Breast epithelium (tissue), 4 donors: Measurements from ENCODE around the gene MALAT1. TPM values are rescaled to one million over a fixed set of nuclear protein-coding genes. Genes with fewer than 3 reads are reported as not detected.

Experiments used
- DNase-seq, 2 donors: peaks; one replicate each; pipeline ENCODE4 v3.0.0-alpha.2; 2019; ENCODE audit warnings: low spot score in 2 of 2
- H3K27ac ChIP-seq, 2 donors: fragments of 200-600 bp; sonication (generic) in 1 of 2; one replicate each; pipeline ENCODE4 v1.5.1; 2016 to 2019; ENCODE audit warnings: mild to moderate bottlenecking in 1 of 2
- H3K27me3 ChIP-seq, 2 donors: fragments of 200-600 bp; sonication (generic) in 1 of 2; one replicate each; pipeline versions ENCODE4 v1.5.1 to v1.6.0; 2017 to 2019; ENCODE audit warnings: control low read depth in 1 of 2, mild to moderate bottlenecking in 1 of 2
- H3K36me3 ChIP-seq: fragments of 200-600 bp; one replicate; pipeline ENCODE4 v1.5.1; 2019
- H3K4me1 ChIP-seq, 2 donors: fragments of 200-600 bp; sonication (generic); one replicate each; pipeline ENCODE4 v1.5.1; 2016 to 2019; ENCODE audit warnings: control low read depth in 1 of 2
- H3K4me3 ChIP-seq, 3 donors: fragments of 200-600 bp; sonication (generic); 1 replicate in 2 of 3; 2 replicates in 1 of 3; pipeline ENCODE4 v1.5.1; 2016 to 2019; ENCODE audit warnings: mild to moderate bottlenecking in 3 of 3, moderate library complexity in 2 of 3
- H3K9me3 ChIP-seq, 2 donors: fragments of 200-600 bp; sonication (generic) in 1 of 2; one replicate each; pipeline ENCODE4 v1.5.1; 2016 to 2019; ENCODE audit warnings: control low read depth in 1 of 2
- CTCF ChIP-seq, 3 donors: fragments of 450-650 bp; IDR thresholded peaks; one replicate each; pipeline ENCODE4 v1.5.1; 2016 to 2017; ENCODE audit warnings: antibody characterized with exemption in 3 of 3, mild to moderate bottlenecking in 3 of 3, moderate library complexity in 3 of 3
- POLR2A ChIP-seq: fragments of 450-650 bp; IDR thresholded peaks from one replicate; pipeline ENCODE4 v1.6.1; 2016; ENCODE audit warnings: antibody characterized with exemption, mild to moderate bottlenecking, moderate library complexity
- POLR2AphosphoS5 ChIP-seq, 3 donors: sonication (generic); formaldehyde crosslinking; IDR thresholded peaks; one replicate each; pipeline ENCODE4 v1.6.1; 2017; ENCODE audit warnings: antibody characterized with exemption in 3 of 3
- intact Hi-C: fragments of 100-400 bp; cut with DNase I; formaldehyde crosslinking; loops from one replicate; pipeline ENCODE4 v1.15.1; 2023; ENCODE audit warnings: low total_unique reads
- total RNA-seq, 3 donors: library from RNA; depleted of rRNA; stranded (reverse); fragments of >200 nt; gene quantifications; one replicate each; pipeline ENCODE4 v1.1.0, GENCODE V29; 2016

Gene MALAT1
- total RNA-seq, 3 donors from 2014 or later, result 14,217 to 22,312 (median 18,959) TPM

GRCh38 chr11:65538915-65539743 is 40.3 kb downstream of the MALAT1 start:
- peaks cover 6 to 12% of the 10 kb centered on the region in 2 donors for H3K4me1 ChIP-seq
- peak overlapping the region; percentile 88 to 97 for H3K27ac ChIP-seq
- no peak for DNase-seq
- H3K27me3 ChIP-seq, result no peaks in the 10 kb centered on the region
- TF ChIP-seq POLR2AphosphoS5 (IDR thresholded peaks at IDR 0.05) (no peak), CTCF (IDR thresholded peaks at IDR 0.05) (no peak), POLR2A (no peak)
- no peaks in the 10 kb centered on the region for H3K9me3 ChIP-seq
- peak overlapping the region in 2 of 3 donors; percentile 56 to 71 for H3K4me3 ChIP-seq
- no peaks in the 10 kb centered on the region for H3K36me3 ChIP-seq
- intact Hi-C loops, result no loop called here

- TF ChIP-seq CTCF (IDR thresholded peaks at IDR 0.05) (no peak), POLR2A (no peak)
- H3K36me3 ChIP-seq, result no peaks in the 10 kb centered on the region
- no peaks in the 10 kb centered on the region for H3K27me3 ChIP-seq
- intact Hi-C loops, result loop anchor here (5.0 kb wide), 2 partner anchors 47 to 763 kb away; partner anchors contain the start of gene SF1
- peak overlapping the region; percentile 88 to 97 for H3K27ac ChIP-seq
- peaks cover 6 to 12% of the 10 kb centered on the region in 2 donors for H3K4me1 ChIP-seq
- peak in 1 of 2 donors; percentile 83 for DNase-seq
- no peaks in the 10 kb centered on the region for H3K9me3 ChIP-seq
- H3K4me3 ChIP-seq, result peak overlapping the region; percentile 41 to 71 (median 56)
These were observed 41.0 kb downstream of the MALAT1 start for GRCh38 chr11:65539744-65540289.

GRCh38 chr11:65540290-65541092 is 41.6 kb downstream of the MALAT1 start:
- Histone ChIP-seq H3K27me3 (no peaks in the 10 kb centered on the region), H3K36me3 (no peaks in the 10 kb centered on the region), H3K4me3 (peak overlapping the region; percentile 41 to 71 (median 56)), H3K4me1 (peaks cover 6 to 12% of the 10 kb centered on the region in 2 donors), H3K9me3 (no peaks in the 10 kb centered on the region), H3K27ac (peak overlapping the region; percentile 88 to 97)
- peak; percentile 83 to 93 for DNase-seq
- TF ChIP-seq POLR2AphosphoS5 (IDR thresholded peaks at IDR 0.05), result peak; percentile 56 to 74 (median 57)
- TF ChIP-seq CTCF (IDR thresholded peaks at IDR 0.05), result peak; percentile 92 to 97 (median 96)
- TF ChIP-seq POLR2A, result no peak
- intact Hi-C loops, result loop anchor here (5.0 kb wide), 2 partner anchors 47 to 763 kb away; partner anchors contain the start of gene SF1

GRCh38 chr11:65541093-65541982 is 42.5 kb downstream of the MALAT1 start:
- H3K9me3 ChIP-seq, result no peaks in the 10 kb centered on the region
- TF ChIP-seq CTCF (IDR thresholded peaks at IDR 0.05), result peak in 1 of 3 donors; percentile 6
- TF ChIP-seq POLR2AphosphoS5 (IDR thresholded peaks at IDR 0.05), result no peak
- peaks cover 6 to 12% of the 10 kb centered on the region in 2 donors for H3K4me1 ChIP-seq
- DNase-seq, result no peak
- peak overlapping the region; percentile 41 to 71 (median 56) for H3K4me3 ChIP-seq
- intact Hi-C loops, result loop anchor here (5.0 kb wide), 2 partner anchors 46 to 764 kb away; partner anchors contain the start of gene SF1
- no peaks in the 10 kb centered on the region for H3K36me3 ChIP-seq
- H3K27ac ChIP-seq, result peak overlapping the region; percentile 88 to 97
- no peaks in the 10 kb centered on the region for H3K27me3 ChIP-seq
